HepG2 (cell line): ENCODE measurements around the gene NUDT22. TPM values are rescaled to one million over a fixed set of nuclear protein-coding genes. Genes with fewer than 3 reads are reported as not detected.

Source experiments
- ATAC-seq: fragments of 200-7000 bp; cut with Tn5 transposase; 3 replicates; pipeline ENCODE4 v1.9.1; 2020; ENCODE audit warnings: mild to moderate bottlenecking, moderate library complexity
- BruUV-seq: library from RNA; stranded (reverse); fragments of 400-500 nt; replicated peaks from 2 replicates; lab custom pipeline; 2021; lab: Mats Ljungman, UMichigan
- CTCF ChIA-PET: fragments of 300-600 bp; formaldehyde crosslinking; extraction: SDS; loops from one replicate; lab custom pipeline; 2021; ENCODE audit warnings: low total read pairs, inconsistent platforms, low intra/inter-chr PET ratio; lab: Yijun Ruan, JAX
- POLR2A ChIA-PET: fragments of 350-600 bp; sonication (Branson Sonifier 250); formaldehyde crosslinking; loops from one replicate; lab custom pipeline; 2020; ENCODE audit warnings: antibody characterized with exemption, inconsistent platforms; lab: Yijun Ruan, JAX
- DNase-seq: peaks from one replicate; pipeline ENCODE4 v3.0.0-alpha.2; 2015; ENCODE audit warnings: low spot score
- FAIRE-seq: peaks from 3 replicates; lab custom pipeline; 2011; peaks lifted over from hg19 to GRCh38; lab: Jason Lieb, UNC
- H2AFZ ChIP-seq: one replicate; pipeline ENCODE4 v1.6.1; 2011; ENCODE audit warnings: low read length, inconsistent platforms
- H3K27ac ChIP-seq: fragments of 300-600 bp; 3 replicates; pipeline ENCODE4 v1.8.0; 2011; ENCODE audit warnings: mixed run types, mild to moderate bottlenecking, mixed read lengths, low read length, inconsistent platforms; ENCODE audit not compliant: insufficient read depth; ENCODE audit errors: extremely low read length
- H3K27me3 ChIP-seq, 2 experiments: fragments of 200-600 bp in 1 of 2; 2 replicates in 1 of 2; 3 replicates in 1 of 2; pipeline versions ENCODE4 v1.6.0 to v1.8.0; 2011; ENCODE audit warnings: low read length in 2 of 2, mild to moderate bottlenecking in 2 of 2, moderate library complexity in 2 of 2, inconsistent platforms in 1 of 2; ENCODE audit not compliant: insufficient read depth in 2 of 2, control insufficient read depth in 1 of 2
- H3K36me3 ChIP-seq, 2 experiments: fragments of 200-600 bp in 1 of 2; replicated peaks in 1 of 2; 2 replicates in 1 of 2; 3 replicates in 1 of 2; pipeline versions ENCODE4 v1.5.1 to v1.8.0; 2011; ENCODE audit warnings: low read length in 2 of 2, inconsistent platforms in 1 of 2; ENCODE audit not compliant: insufficient read depth in 2 of 2, control insufficient read depth in 1 of 2
- H3K4me1 ChIP-seq: 2 replicates; pipeline ENCODE4 v1.5.1; 2012; ENCODE audit warnings: low read length, inconsistent platforms; ENCODE audit not compliant: insufficient read depth
- H3K4me2 ChIP-seq: 2 replicates; pipeline ENCODE4 v1.6.0; 2011; ENCODE audit warnings: low read depth, low read length, inconsistent platforms
- H3K4me3 ChIP-seq, 3 experiments: fragments of 200-600 bp in 1 of 3; sonication (generic), shearing (Covaris generic) in 1 of 3; replicated peaks in 1 of 3; 2 replicates each; pipeline ENCODE4 v1.5.1; 2011 to 2016; ENCODE audit warnings: low read length in 3 of 3, inconsistent platforms in 2 of 3, low read depth in 2 of 3, mild to moderate bottlenecking in 2 of 3, control low read depth in 1 of 3, mixed read lengths in 1 of 3; ENCODE audit not compliant: insufficient read depth in 1 of 3
- H3K79me2 ChIP-seq: one replicate; pipeline ENCODE4 v1.6.1; 2011; ENCODE audit warnings: low read length, inconsistent platforms; ENCODE audit not compliant: insufficient read depth
- H3K9ac ChIP-seq: 2 replicates; pipeline ENCODE4 v1.6.0; 2011; ENCODE audit warnings: mild to moderate bottlenecking, low read depth, low read length, inconsistent platforms; ENCODE audit not compliant: insufficient read depth
- H3K9me3 ChIP-seq: 2 replicates; pipeline ENCODE4 v1.5.1; 2012; ENCODE audit warnings: mild to moderate bottlenecking, low read length
- H4K20me1 ChIP-seq: 2 replicates; pipeline ENCODE4 v1.6.0; 2011; ENCODE audit warnings: inconsistent platforms, mild to moderate bottlenecking, low read length, moderate library complexity; ENCODE audit not compliant: insufficient read depth
- DMAP1 ChIP-seq: IDR thresholded peaks from 2 replicates; pipeline ENCODE4 v1.6.1; 2016
- MATR3 ChIP-seq: sonication (generic); formaldehyde crosslinking; IDR thresholded peaks from 2 replicates; pipeline ENCODE4 v1.4.0; 2020; ENCODE audit warnings: missing genetic modification reagents
- MAZ ChIP-seq, 2 experiments: sonication (generic) in 1 of 2; formaldehyde crosslinking in 1 of 2; IDR thresholded peaks; 2 replicates each; pipeline versions ENCODE4 v1.5.0 to v1.6.1; 2012 to 2020; ENCODE audit warnings: low read depth in 2 of 2, mild to moderate bottlenecking in 2 of 2, borderline replicate concordance in 1 of 2, improper control_type of control experiment in 1 of 2, low read length in 1 of 2, missing genetic modification reagents in 1 of 2, moderate library complexity in 1 of 2
- ONECUT2 ChIP-seq: sonication (generic); formaldehyde crosslinking; IDR thresholded peaks from 2 replicates; pipeline ENCODE4 v1.4.0; 2020; ENCODE audit warnings: missing genetic modification reagents
- STAG1 ChIP-seq: sonication (generic); formaldehyde crosslinking; IDR thresholded peaks from 2 replicates; pipeline ENCODE4 v1.4.0; 2020; ENCODE audit warnings: missing genetic modification reagents
- ZC3H13 ChIP-seq: sonication (generic); formaldehyde crosslinking; IDR thresholded peaks from 2 replicates; pipeline ENCODE4 v1.8.1; 2023; ENCODE audit warnings: mild to moderate bottlenecking, missing genetic modification reagents, moderate library complexity
- ZFP36 ChIP-seq: fragments of 150-350 bp; IDR thresholded peaks from 2 replicates; pipeline ENCODE4 v1.6.1; 2018; ENCODE audit warnings: borderline replicate concordance, low read length, low read depth; ENCODE audit not compliant: partially characterized antibody
- ZKSCAN5 ChIP-seq: sonication (generic); formaldehyde crosslinking; IDR thresholded peaks from 2 replicates; pipeline ENCODE4 v1.5.1; 2020; ENCODE audit warnings: mild to moderate bottlenecking, missing genetic modification reagents
- ZNF737 ChIP-seq: sonication (generic); formaldehyde crosslinking; IDR thresholded peaks from 2 replicates; pipeline ENCODE4 v1.5.0; 2020; ENCODE audit warnings: missing genetic modification reagents, mild to moderate bottlenecking, borderline replicate concordance
- ZNF772 ChIP-seq: sonication (generic); formaldehyde crosslinking; IDR thresholded peaks from 2 replicates; pipeline ENCODE4 v1.5.0; 2020; ENCODE audit warnings: mild to moderate bottlenecking, missing genetic modification reagents
- ZNF773 ChIP-seq: sonication (generic); formaldehyde crosslinking; IDR thresholded peaks from 2 replicates; pipeline ENCODE4 v1.4.0; 2020; ENCODE audit warnings: missing genetic modification reagents, borderline replicate concordance
- WGBS: methylation state at CpG from one replicate; pipeline ENCODE4 v1.1.6; 2017; ENCODE audit warnings: low lambda C conversion rate; 5-methylcytosine and 5-hydroxymethylcytosine counted together
- in situ Hi-C: cut with HindIII; loops from 2 replicates; pipeline ENCODE4 v1.10.0; 2017; ENCODE audit warnings: low pct_unique_long_range_greater_than_20kb; ENCODE audit not compliant: extremely low pct_ligation_motif_present
- intact Hi-C: fragments of 100-400 bp; cut with micrococcal nuclease; formaldehyde crosslinking; loops from one replicate; pipeline ENCODE4 v1.10.0; 2022; ENCODE audit not compliant: unreplicated experiment
- polyA plus RNA-seq, 8 experiments: library from polyadenylated mRNA; depleted of rRNA in 3 of 8; stranded (reverse) in 7 of 8; unstranded in 1 of 8; fragments of >200 nt; fragmentation: Illumina TruSeq in 4 of 8; extraction: Trizol in 4 of 8; gene quantifications; 2 replicates each; pipeline versions ENCODE4 v1.2.1 to v1.2.3, GENCODE V29; 2011 to 2016; ENCODE audit warnings: low read depth in 4 of 8, missing spikeins in 1 of 8, mixed read lengths in 1 of 8; ENCODE audit not compliant: insufficient read depth in 1 of 8
- total RNA-seq, 5 experiments: library from RNA; depleted of rRNA; stranded (reverse); fragments of >200 nt; fragmentation: Illumina TruSeq; extraction: Trizol; gene quantifications; 2 replicates each; pipeline ENCODE4 v1.2.3, GENCODE V29; 2016; ENCODE audit warnings: low read depth in 1 of 5
- TF ChIP-seq, protein P1 (sequence below): sonication (generic); formaldehyde crosslinking; IDR thresholded peaks from 2 replicates; pipeline ENCODE4 v1.4.0; 2020; ENCODE audit warnings: missing genetic modification reagents

Gene NUDT22
- total and polyA plus RNA-seq, 2 of the 13 experiments (the other 11 are each of a cell fraction or from before 2014, with no cell fraction given), result 33.5 to 39.8 TPM

GRCh38 chr11:64176751-64177150 is 49.3 kb upstream of the NUDT22 start:
- WGBS, result 90% methylated on average over 8 of the region's 8 CpGs
- Histone ChIP-seq H3K36me3 (no peaks in the 10 kb centered on the region), H3K4me1 (peaks cover 10% of the 10 kb centered on the region), H3K4me2 (no peak overlapping the region), H3K27ac (no peak overlapping the region), H2AFZ (no peak overlapping the region), H3K9me3 (peaks cover 4% of the 10 kb centered on the region), H3K79me2 (no peaks in the 10 kb centered on the region), H3K4me3 (no peak overlapping the region), H4K20me1 (no peaks in the 10 kb centered on the region), H3K27me3 (no peaks in the 10 kb centered on the region), H3K9ac (no peak overlapping the region)
- ATAC-seq (no peak), FAIRE-seq (no peak), DNase-seq (no peak)
- TF ChIP-seq ZNF737 (no peak), ONECUT2 (CRISPR knock-in tag) (no peak), ZFP36 (no peak), MAZ (IDR thresholded peaks at IDR 0.05; ENCODE audit: borderline replicate concordance, low read depth, low read length) (no peak), MAZ (CRISPR knock-in tag; IDR thresholded peaks at IDR 0.05; ENCODE audit: low read depth) (no peak), DMAP1 (no peak), ZNF772 (CRISPR knock-in tag) (no peak), STAG1 (CRISPR knock-in tag) (no peak), ZNF773 (CRISPR knock-in tag) (no peak), ZKSCAN5 (CRISPR knock-in tag) (no peak), MATR3 (no peak), ZC3H13 (CRISPR knock-in tag) (no peak)
- TF ChIP-seq, protein P1, sequence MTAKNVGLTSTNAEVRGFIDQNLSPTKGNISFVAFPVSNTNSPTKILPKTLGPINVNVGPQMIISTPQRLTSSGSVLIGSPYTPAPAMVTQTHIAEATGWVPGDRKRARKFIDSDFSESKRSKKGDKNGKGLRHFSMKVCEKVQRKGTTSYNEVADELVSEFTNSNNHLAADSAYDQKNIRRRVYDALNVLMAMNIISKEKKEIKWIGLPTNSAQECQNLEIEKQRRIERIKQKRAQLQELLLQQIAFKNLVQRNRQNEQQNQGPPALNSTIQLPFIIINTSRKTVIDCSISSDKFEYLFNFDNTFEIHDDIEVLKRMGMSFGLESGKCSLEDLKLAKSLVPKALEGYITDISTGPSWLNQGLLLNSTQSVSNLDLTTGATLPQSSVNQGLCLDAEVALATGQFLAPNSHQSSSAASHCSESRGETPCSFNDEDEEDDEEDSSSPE (CRISPR knock-in tag), result no peak
- CTCF ChIA-PET, result no interaction called here
- intact Hi-C loops, result no loop called here
- in situ Hi-C loops, result no loop called here
- POLR2A ChIA-PET, result no interaction called here
- BruUV-seq, result no TSS peak
